Activated gamma-delta T cell treated with Interleukin-2 at 50 U/mL for 16 hours (primary cell): Measurements from ENCODE around the gene PRRC2B.
A peak's percentile ranks its signal among the peaks of the same experiment; 100 is the strongest.
"Not testable (repeated sequence)": the region's sequence is repeated elsewhere in the genome, so short reads cannot be mapped to it uniquely, and the experiment has no call there.

Experiments used
- DNase-seq: peaks from one replicate; pipeline ENCODE4 v3.0.0-alpha.2; 2020

The PRRC2B gene

GRCh38 chr9:131393622-131394463, at the start of gene PRRC2B:
PRRC2B (plus strand) TSS chr9:131394086; CDS start chr9:131430145, 36,059 bp downstream.
- DNase-seq = peak; percentile 82

GRCh38 chr9:131344931-131345535, 48.9 kb upstream of the PRRC2B start:
- DNase-seq = not testable (repeated sequence)

- DNase-seq = no peak
These were observed 47.3 kb upstream of the PRRC2B start for GRCh38 chr9:131346559-131346958.

GRCh38 chr9:131347376-131348020, 46.4 kb upstream of the PRRC2B start:
- DNase-seq = no peak

- no peak for DNase-seq
These were observed 45.0 kb upstream of the PRRC2B start for GRCh38 chr9:131348631-131349521.

GRCh38 chr9:131349522-131349880, 44.4 kb upstream of the PRRC2B start:
- no peak for DNase-seq

GRCh38 chr9:131349881-131350563, 43.9 kb upstream of the PRRC2B start:
- DNase-seq = peak; percentile 87

- DNase-seq = not testable (repeated sequence)
These were observed 37.4 kb upstream of the PRRC2B start for GRCh38 chr9:131356479-131356878.

GRCh38 chr9:131358556-131358955, 35.3 kb upstream of the PRRC2B start:
- DNase-seq = peak; percentile 43

- no peak for DNase-seq
These were observed 32.6 kb upstream of the PRRC2B start for GRCh38 chr9:131361202-131361833.

- no peak for DNase-seq
These were observed 28.3 kb upstream of the PRRC2B start for GRCh38 chr9:131365546-131365945.

- peak; percentile 21 for DNase-seq
These were observed 27.0 kb upstream of the PRRC2B start for GRCh38 chr9:131366761-131367401.

- no peak for DNase-seq
These were observed 26.4 kb upstream of the PRRC2B start for GRCh38 chr9:131367450-131367849.

GRCh38 chr9:131370638-131371037, 23.2 kb upstream of the PRRC2B start:
- DNase-seq = no peak

GRCh38 chr9:131372599-131372973, 21.3 kb upstream of the PRRC2B start:
- not testable (repeated sequence) for DNase-seq

GRCh38 chr9:131374638-131375037, 19.2 kb upstream of the PRRC2B start:
- DNase-seq = not testable (repeated sequence)

- no peak for DNase-seq
These were observed 14.8 kb upstream of the PRRC2B start for GRCh38 chr9:131379056-131379455.

- DNase-seq = no peak
These were observed 10.8 kb upstream of the PRRC2B start for GRCh38 chr9:131382850-131383729.

GRCh38 chr9:131385296-131385695, 8.6 kb upstream of the PRRC2B start:
- DNase-seq = no peak

GRCh38 chr9:131386281-131386680, 7.6 kb upstream of the PRRC2B start:
- no peak for DNase-seq
